HCT116 (cell line): Measurements from ENCODE around the gene TMEM235. TPM values are rescaled to one million over a fixed set of nuclear protein-coding genes. Genes with fewer than 3 reads are reported as not detected.

Source experiments
- ATAC-seq: fragments of 200-7000 bp; cut with Tn5 transposase; 2 replicates; pipeline ENCODE4 v1.9.1; 2020; ENCODE audit warnings: mild to moderate bottlenecking, moderate library complexity
- BruUV-seq: library from RNA; stranded (reverse); fragments of 400-500 nt; replicated peaks from 2 replicates; lab custom pipeline; 2021; lab: Mats Ljungman, UMichigan
- CTCF ChIA-PET: fragments of 300-600 bp; sonication (Branson Sonifier 250); formaldehyde crosslinking; loops from one replicate; lab custom pipeline; 2021; ENCODE audit warnings: antibody characterized with exemption; lab: Charles Lee
- POLR2A ChIA-PET: fragments of 300-600, 350-600 bp; sonication (Branson Sonifier 250); formaldehyde crosslinking; loops from one replicate; lab custom pipeline; 2021; ENCODE audit warnings: antibody characterized with exemption; lab: Charles Lee
- RAD21 ChIA-PET, 2 experiments: fragments of 300-600 bp; sonication (Branson Sonifier 250); formaldehyde crosslinking; loops; one replicate each; lab custom pipeline; 2023; ENCODE audit warnings: low total read pairs in 2 of 2; ENCODE audit not compliant: uncharacterized antibody in 2 of 2, unreplicated experiment in 2 of 2, low non-redundant PET in 1 of 2; lab: Charles Lee
- DNase-seq: peaks from one replicate; pipeline ENCODE4 v3.0.0-alpha.2; 2010; ENCODE audit warnings: low read depth, low spot score
- H2AFZ ChIP-seq: fragments of 200-600 bp; shearing (Covaris generic), sonication (generic); 2 replicates; pipeline ENCODE4 v1.6.1; 2017; ENCODE audit warnings: low read depth, mixed run types, mixed read lengths, antibody characterized with exemption, low read length; ENCODE audit not compliant: poor library complexity, severe bottlenecking
- H3K27ac ChIP-seq: 2 replicates; pipeline ENCODE4 v1.5.1; 2012; ENCODE audit warnings: low read depth, low read length
- H3K27me3 ChIP-seq: fragments of 200-600 bp; sonication (generic); 2 replicates; pipeline ENCODE4 v1.6.1; 2016; ENCODE audit warnings: mixed run types, low read length, mixed read lengths; ENCODE audit not compliant: insufficient read depth
- H3K36me3 ChIP-seq, 2 experiments: fragments of 200-500 bp in 1 of 2; fragments of 200-600 bp in 1 of 2; sonication (Bioruptor generic) in 1 of 2; sonication (generic) in 1 of 2; 2 replicates each; pipeline versions ENCODE4 v1.5.1 to v1.6.1; 2014 to 2016; ENCODE audit warnings: low read length in 2 of 2, inconsistent platforms in 1 of 2, mixed read lengths in 1 of 2, mixed run types in 1 of 2; ENCODE audit not compliant: insufficient read depth in 2 of 2, control insufficient read depth in 1 of 2
- H3K4me1 ChIP-seq, 2 experiments: fragments of 200-600 bp in 1 of 2; sonication (generic) in 1 of 2; 2 replicates each; pipeline versions ENCODE4 v1.5.1 to v1.6.1; 2012 to 2017; ENCODE audit warnings: low read length in 2 of 2, inconsistent platforms in 1 of 2, mild to moderate bottlenecking in 1 of 2, mixed read lengths in 1 of 2, mixed run types in 1 of 2, moderate library complexity in 1 of 2; ENCODE audit not compliant: insufficient read depth in 2 of 2, control insufficient read depth in 1 of 2
- H3K4me2 ChIP-seq: fragments of 200-600 bp; sonication (generic); 2 replicates; pipeline ENCODE4 v1.6.1; 2017; ENCODE audit warnings: mixed run types, low read length, mixed read lengths
- H3K4me3 ChIP-seq, 2 experiments: fragments of 200-600 bp in 1 of 2; sonication (generic) in 1 of 2; replicated peaks in 1 of 2; 2 replicates each; pipeline ENCODE4 v1.5.1; 2011 to 2016; ENCODE audit warnings: low read length in 2 of 2, control low read depth in 1 of 2, low read depth in 1 of 2, mild to moderate bottlenecking in 1 of 2, mixed read lengths in 1 of 2, mixed run types in 1 of 2
- H3K79me2 ChIP-seq: fragments of 200-600 bp; sonication (generic); 2 replicates; pipeline ENCODE4 v1.6.1; 2017; ENCODE audit warnings: mild to moderate bottlenecking, mixed run types, low read length, moderate library complexity, mixed read lengths; ENCODE audit not compliant: insufficient read depth
- H3K9ac ChIP-seq: fragments of 200-600 bp; sonication (generic); 2 replicates; pipeline ENCODE4 v1.6.1; 2016; ENCODE audit warnings: low read length, mixed read lengths
- H3K9me2 ChIP-seq: fragments of 200-600 bp; sonication (generic), shearing (Covaris generic); 2 replicates; pipeline ENCODE4 v1.6.1; 2017; ENCODE audit warnings: mixed run types, mild to moderate bottlenecking, moderate library complexity; ENCODE audit not compliant: insufficient read depth
- H3K9me3 ChIP-seq, 2 experiments: fragments of 200-500 bp in 1 of 2; fragments of 200-600 bp in 1 of 2; sonication (Bioruptor generic) in 1 of 2; sonication (generic) in 1 of 2; 2 replicates each; pipeline ENCODE4 v1.6.1; 2014 to 2017; ENCODE audit warnings: low read length in 2 of 2, mixed read lengths in 2 of 2, inconsistent platforms in 1 of 2, low read depth in 1 of 2, mild to moderate bottlenecking in 1 of 2, mixed run types in 1 of 2, moderate library complexity in 1 of 2; ENCODE audit not compliant: control insufficient read depth in 1 of 2, insufficient read depth in 1 of 2
- H4K20me1 ChIP-seq: fragments of 200-600 bp; sonication (generic), shearing (Covaris generic); 2 replicates; pipeline ENCODE4 v1.6.1; 2017; ENCODE audit warnings: mixed run types, mild to moderate bottlenecking, moderate library complexity; ENCODE audit not compliant: insufficient read depth
- ATF3 ChIP-seq: IDR thresholded peaks from 2 replicates; pipeline ENCODE4 v1.6.1; 2012
- CBX3 ChIP-seq: IDR thresholded peaks from 2 replicates; pipeline ENCODE4 v1.6.1; 2012; ENCODE audit warnings: low read depth
- CEBPB ChIP-seq: IDR thresholded peaks from 2 replicates; pipeline ENCODE4 v1.6.1; 2012; ENCODE audit warnings: low read depth
- CTCF ChIP-seq, 3 experiments: fragments of 200-600 bp in 1 of 3; sonication (generic) in 1 of 3; IDR thresholded peaks in 2 of 3; conservative IDR thresholded peaks in 1 of 3; 2 replicates each; pipeline ENCODE4 v1.5.1; 2012 to 2017; ENCODE audit warnings: low read depth in 2 of 3, low read length in 2 of 3, antibody characterized with exemption in 1 of 3, borderline replicate concordance in 1 of 3, control low read depth in 1 of 3, mild to moderate bottlenecking in 1 of 3, mixed read lengths in 1 of 3, mixed run types in 1 of 3, moderate library complexity in 1 of 3; ENCODE audit not compliant: insufficient read depth in 1 of 3
- EGR1 ChIP-seq: IDR thresholded peaks from 2 replicates; pipeline ENCODE4 v1.6.1; 2012; ENCODE audit warnings: low read depth
- ELF1 ChIP-seq: IDR thresholded peaks from 2 replicates; pipeline ENCODE4 v1.6.1; 2012; ENCODE audit warnings: low read depth, borderline replicate concordance
- EZH2 ChIP-seq: fragments of 200-600 bp; sonication (generic); IDR thresholded peaks from 2 replicates; pipeline ENCODE4 v1.6.1; 2017; ENCODE audit warnings: antibody characterized with exemption, mixed run types
- FOSL1 ChIP-seq: IDR thresholded peaks from 2 replicates; pipeline ENCODE4 v1.6.1; 2012; ENCODE audit warnings: low read depth
- POLR2A ChIP-seq: IDR thresholded peaks from 2 replicates; pipeline ENCODE4 v1.7.0; 2011; ENCODE audit warnings: borderline replicate concordance; ENCODE audit not compliant: insufficient read depth, insufficient read length; ENCODE audit errors: extremely low read depth
- POLR2AphosphoS5 ChIP-seq: IDR thresholded peaks from 2 replicates; pipeline ENCODE4 v1.6.1; 2011; ENCODE audit warnings: mild to moderate bottlenecking, low read depth, low read length, moderate library complexity
- RAD21 ChIP-seq: IDR thresholded peaks from 2 replicates; pipeline ENCODE4 v1.6.1; 2012; ENCODE audit warnings: low read depth, mild to moderate bottlenecking
- REST ChIP-seq: IDR thresholded peaks from 2 replicates; pipeline ENCODE4 v1.6.1; 2012; ENCODE audit warnings: low read depth
- SIN3A ChIP-seq: IDR thresholded peaks from 2 replicates; pipeline ENCODE4 v1.6.1; 2012; ENCODE audit warnings: low read depth
- ZBTB33 ChIP-seq: IDR thresholded peaks from 2 replicates; pipeline ENCODE4 v1.6.1; 2011; ENCODE audit warnings: mild to moderate bottlenecking, low read length, moderate library complexity; ENCODE audit not compliant: insufficient replicate concordance; ENCODE audit errors: extremely low read depth
- ZFX ChIP-seq: fragments of 450-650 bp; IDR thresholded peaks from 2 replicates; pipeline ENCODE4 v1.6.1; 2017
- ZNF274 ChIP-seq: fragments of 200-500 bp; sonication (Bioruptor generic); IDR thresholded peaks from 2 replicates; pipeline ENCODE4 v1.6.1; 2014; ENCODE audit warnings: mild to moderate bottlenecking, low read depth, low read length, inconsistent platforms
- intact Hi-C: fragments of 100-400 bp; cut with micrococcal nuclease; formaldehyde crosslinking; loops from 2 replicates; pipeline ENCODE4 v1.10.0; 2022
- total RNA-seq: library from RNA; stranded (reverse); gene quantifications from one replicate; pipeline ENCODE4 v1.2.1, GENCODE V29; 2021; ENCODE audit not compliant: unreplicated experiment

Gene TMEM235
- total RNA-seq, 1 experiment from 2014 or later, result not detected

- no peak for TF ChIP-seq CBX3
- no peak for TF ChIP-seq SIN3A
- TF ChIP-seq ZFX, result no peak
- no peak for TF ChIP-seq CTCF (IDR thresholded peaks at IDR 0.05 in 2 of 3, conservative IDR thresholded peaks at IDR 0.05 in 1 of 3; ENCODE audit: borderline replicate concordance in 1 of 3, insufficient read depth in 1 of 3, low read depth in 2 of 3, low read length in 2 of 3)
- TF ChIP-seq POLR2A, result no peak
- no peak for TF ChIP-seq EZH2
- TF ChIP-seq CEBPB, result no peak
- TF ChIP-seq, all 23 proteins: peak for 0
These were observed 24.7 kb downstream of the TMEM235 start (continued) for GRCh38 chr17:78255953-78256706.

- H3K4me2 ChIP-seq, result no peak overlapping the region
- TF ChIP-seq ELF1 (no peak), ATF3 (no peak), ZBTB33 (no peak), FOSL1 (no peak), RAD21 (no peak), ZNF274 (no peak), EGR1 (no peak), POLR2AphosphoS5 (no peak), CEBPB (no peak), REST (no peak)
These were observed 25.5 kb downstream of the TMEM235 start for GRCh38 chr17:78256707-78257591.

More at GRCh38 chr17:78256707-78257591, 25.5 kb downstream of the TMEM235 start:
- ATAC-seq (no peak), DNase-seq (no peak)
- H3K9me3 ChIP-seq, result no peaks in the 10 kb centered on the region
- no peak overlapping the region for H3K27ac ChIP-seq
- ChIA-PET CTCF (no interaction called here), POLR2A (no interaction called here), RAD21 (no interaction called here)
- no peaks in the 10 kb centered on the region for H3K27me3 ChIP-seq
- H3K9ac ChIP-seq, result no peak overlapping the region
- intact Hi-C loops, result no loop called here
- no peaks in the 10 kb centered on the region for H3K36me3 ChIP-seq
- BruUV-seq, result no TSS peak
- H3K4me1 ChIP-seq, result peaks cover 0 to 6% of the 10 kb centered on the region in 2 experiments; a peak in 1 of 4 replicates
- no peak overlapping the region for H2AFZ ChIP-seq
- H3K79me2 ChIP-seq, result no peaks in the 10 kb centered on the region
- H4K20me1 ChIP-seq, result no peaks in the 10 kb centered on the region
- no peak overlapping the region for H3K4me3 ChIP-seq
- no peaks in the 10 kb centered on the region for H3K9me2 ChIP-seq
